DMS153 treated with DMSO at 0.1 percent for 48 hours (cell line): ENCODE measurements around the gene APOL1.

Source experiments
- DNase-seq: peaks from one replicate; lab custom pipeline; 2025; ENCODE audit not compliant: unreplicated experiment; lab: John Stamatoyannopoulos, UW

The APOL1 gene

DNA sequence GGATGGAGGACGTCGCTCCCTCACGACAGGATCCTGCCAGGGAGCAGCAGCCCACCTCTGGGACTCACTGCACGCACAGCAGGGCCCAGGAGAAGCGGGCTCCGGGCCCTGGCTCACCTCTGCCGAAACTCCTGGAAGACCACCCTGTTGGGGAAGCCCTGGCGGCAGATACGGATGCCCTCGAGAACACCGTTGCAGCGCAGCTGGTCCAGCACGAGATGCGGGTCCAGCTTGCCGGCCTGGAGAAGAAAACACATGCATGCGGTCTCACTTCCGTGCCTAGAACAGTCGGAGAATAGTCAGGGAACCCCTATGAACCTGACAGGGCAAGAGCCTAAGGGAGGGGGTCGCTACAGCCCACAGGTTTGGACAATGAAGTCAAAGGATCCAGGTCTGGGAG, 52.9 kb downstream of the APOL1 start:
- no peak for DNase-seq

DNA sequence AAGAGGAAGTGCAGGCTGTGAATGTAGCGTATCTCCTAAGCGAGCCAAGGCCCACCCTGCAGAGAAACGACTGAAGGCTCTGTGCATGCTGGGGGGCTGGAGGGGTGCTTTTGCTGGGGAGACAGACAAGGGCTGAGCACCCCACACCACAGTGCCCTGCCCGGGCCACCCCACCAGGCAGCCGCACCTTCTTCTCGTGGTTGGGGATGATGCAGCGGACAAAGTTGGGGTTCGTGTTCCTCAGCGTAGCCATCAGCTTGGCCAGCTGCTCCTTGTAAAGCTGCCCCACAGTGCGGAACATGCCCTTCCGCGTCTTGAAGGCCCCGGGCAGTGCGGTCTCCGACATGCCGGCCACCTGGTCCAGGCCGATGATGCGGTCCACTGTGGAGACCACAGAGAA, 53.3 kb downstream of the APOL1 start:
- no peak for DNase-seq

DNA sequence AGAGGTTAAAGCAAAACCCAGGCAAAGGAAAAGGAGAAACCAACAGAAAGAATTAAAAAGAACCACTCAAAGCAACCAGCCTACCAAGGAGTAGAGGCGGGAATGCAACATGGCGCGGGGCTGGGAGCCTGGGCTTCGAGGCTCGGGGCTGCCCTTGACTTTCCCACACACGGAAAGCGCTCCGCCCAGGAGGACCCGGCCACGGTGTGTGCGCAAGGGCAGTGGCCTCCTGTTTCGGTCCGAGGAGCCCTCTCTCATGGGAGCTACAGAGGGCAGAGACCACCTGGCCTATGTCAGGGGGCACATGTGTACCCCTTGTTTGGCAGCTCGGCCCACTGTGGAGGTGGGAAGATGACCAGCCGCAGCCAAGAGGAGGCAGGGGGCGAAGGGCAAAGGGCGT, 55.9 kb downstream of the APOL1 start:
- no peak for DNase-seq

GRCh38 chr22:36311386-36312085, 58.6 kb downstream of the APOL1 start:
- no peak for DNase-seq

GRCh38 chr22:36315325-36315724, 62.4 kb downstream of the APOL1 start:
- DNase-seq, result no peak

DNA sequence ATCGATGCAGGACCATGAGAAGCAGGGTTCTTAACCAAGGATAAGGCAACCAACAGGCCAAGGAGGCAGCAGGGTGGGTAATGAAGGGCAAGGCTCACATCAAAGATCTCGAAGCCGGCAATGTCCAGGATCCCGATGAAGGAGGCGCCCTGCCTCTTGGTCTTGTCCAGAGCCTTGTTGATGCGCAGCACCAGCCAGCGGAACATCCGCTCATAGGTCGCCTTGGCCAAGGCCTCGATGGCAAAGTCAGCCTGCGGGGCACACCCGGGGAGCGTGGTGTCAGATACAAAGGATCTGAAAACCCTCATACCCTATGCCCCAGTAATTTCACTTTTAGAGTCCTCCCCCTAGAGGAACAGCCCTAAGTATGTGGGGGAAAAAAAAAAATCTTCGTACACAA, 63.5 kb downstream of the APOL1 start:
- DNase-seq, result no peak
